GM21381 (cell line): ENCODE measurements around the gene RB1.
"Not testable (repeated sequence)": the region's sequence is repeated elsewhere in the genome, so short reads cannot be mapped to it uniquely, and the experiment has no call there.

ENCODE experiments used
- ATAC-seq: cut with Tn5 transposase; IDR thresholded peaks from one replicate; pipeline ENCODE4 v1.9.1; 2021; ENCODE audit warnings: mild to moderate bottlenecking, moderate library complexity; ENCODE audit not compliant: unreplicated experiment

Gene RB1

GRCh38 chr13:48297131-48297786 is 6.3 kb upstream of the RB1 start:
- ATAC-seq, result no peak

GRCh38 chr13:48299591-48299990 is 4.0 kb upstream of the RB1 start:
- no peak for ATAC-seq

- ATAC-seq, result no peak
Measured at GRCh38 chr13:48302871-48303358, 636 bp upstream of the RB1 start.

GRCh38 chr13:48304143-48304876 is 759 bp downstream of the RB1 start:
- peak; percentile 68 for ATAC-seq

- no peak for ATAC-seq
Measured at GRCh38 chr13:48311223-48311622, 7.7 kb downstream of the RB1 start.

GRCh38 chr13:48315969-48316650 is 12.6 kb downstream of the RB1 start:
- no peak for ATAC-seq

GRCh38 chr13:48316826-48317510 is 13.4 kb downstream of the RB1 start:
- no peak for ATAC-seq

GRCh38 chr13:48317511-48318376 is 14.2 kb downstream of the RB1 start:
- ATAC-seq, result no peak

GRCh38 chr13:48318377-48318811 is 14.8 kb downstream of the RB1 start:
- no peak for ATAC-seq

- ATAC-seq, result no peak
Measured at GRCh38 chr13:48318821-48319511, 15.4 kb downstream of the RB1 start.

- no peak for ATAC-seq
Measured at GRCh38 chr13:48319531-48320398, 16.2 kb downstream of the RB1 start.

- no peak for ATAC-seq
Measured at GRCh38 chr13:48320399-48320790, 16.8 kb downstream of the RB1 start.

- no peak for ATAC-seq
Measured at GRCh38 chr13:48320891-48321510, 17.4 kb downstream of the RB1 start.

GRCh38 chr13:48322294-48322693 is 18.7 kb downstream of the RB1 start:
- no peak for ATAC-seq

GRCh38 chr13:48333976-48334375 is 30.4 kb downstream of the RB1 start:
- ATAC-seq, result no peak

GRCh38 chr13:48334534-48335127 is 31.1 kb downstream of the RB1 start:
- no peak for ATAC-seq

- not testable (repeated sequence) for ATAC-seq
Measured at GRCh38 chr13:48339198-48339597, 35.6 kb downstream of the RB1 start.

GRCh38 chr13:48344264-48344663 is 40.7 kb downstream of the RB1 start:
- no peak for ATAC-seq
